NCI-H460 (cell line): ENCODE data around the gene MRS2. TPM values are rescaled to one million over a fixed set of nuclear protein-coding genes. Genes with fewer than 3 reads are reported as not detected.

Experiments
- DNase-seq: peaks from one replicate; pipeline ENCODE4 v3.0.0-alpha.2; 2016; ENCODE audit warnings: low read depth; ENCODE audit errors: extremely low read depth
- small RNA-seq, 2 experiments: library from RNA; depleted of rRNA; stranded (forward); fragments of <200 nt; gene quantifications; one replicate each; pipeline ENCODE3, GENCODE V24; 2014
- total RNA-seq: library from RNA; depleted of rRNA; stranded (reverse); fragments of >200 nt; shearing (Covaris generic); gene quantifications from 2 replicates; pipeline ENCODE4 v1.2.3, GENCODE V29; 2014; rRNA removed

MRS2 gene
- total RNA-seq, 1 experiment from 2014 or later, result 17.8 TPM

DNA sequence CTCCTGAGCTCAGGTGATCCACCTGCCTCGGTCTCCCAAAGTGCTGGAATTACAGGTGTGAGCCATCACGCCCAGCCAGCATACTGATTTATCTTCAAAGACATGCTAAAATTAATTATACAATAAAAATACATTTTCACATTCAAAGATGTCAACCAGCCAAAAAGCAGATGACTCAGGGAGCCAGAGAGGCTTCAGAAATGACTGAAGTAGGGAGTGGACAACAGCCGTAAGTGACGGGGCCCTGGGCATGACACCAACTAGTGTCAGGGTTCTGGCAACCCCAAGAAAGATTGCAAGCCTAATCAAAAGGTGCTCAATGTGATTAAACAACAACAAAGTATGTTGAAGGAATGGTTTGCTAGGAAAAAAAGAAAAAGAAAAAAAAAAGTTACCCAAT, 58.2 kb downstream of the MRS2 start:
- DNase-seq, result no peak

GRCh38 chr6:24464253-24465038, 61.7 kb downstream of the MRS2 start:
- no peak for DNase-seq

DNA sequence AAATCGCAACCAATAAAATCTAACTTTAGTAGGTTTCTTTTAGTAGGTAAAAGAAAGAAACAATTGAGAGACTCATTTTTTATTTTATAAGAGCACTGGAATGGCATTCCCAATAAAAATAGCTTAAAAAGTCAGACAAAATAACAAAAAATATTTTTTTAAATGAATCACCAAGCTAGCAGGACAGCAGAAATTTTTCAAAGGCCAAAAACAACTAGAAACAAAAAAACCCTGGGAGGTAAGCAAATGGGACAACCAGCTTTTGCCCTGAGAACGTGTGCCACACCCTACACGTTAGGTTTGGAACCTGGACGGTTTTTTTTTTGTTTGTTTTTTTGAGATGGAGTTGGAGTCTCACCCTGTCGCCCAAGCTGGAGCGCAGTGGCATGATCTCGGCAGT, 67.1 kb downstream of the MRS2 start:
- no peak for DNase-seq

- DNase-seq, result no peak
Observed at GRCh38 chr6:24472181-24472580, 69.4 kb downstream of the MRS2 start.

Small RNAs within 50 kb of the gene (small RNA-seq; reads per million reads assigned to genes)
- 0 reads per million in 2 experiments for gene RNU6-391P

Other genes with a start within 250 kb of the MRS2 start
- 0.05 TPM in 1 of 2 replicates, not detected in the other for gene DCDC2, start 44.9 kb upstream of the MRS2 start, total RNA-seq
- 0.63 and 1.6 TPM in 2 replicates for gene GPLD1, start 86.6 kb downstream of the MRS2 start, total RNA-seq
- gene ALDH5A1, start 92.0 kb downstream of the MRS2 start, total RNA-seq, result 4.5 and 4.6 TPM in 2 replicates
- gene KIAA0319, start 243.3 kb downstream of the MRS2 start, total RNA-seq, result 5.5 and 8.2 TPM in 2 replicates